HG03045 (cell line): ENCODE data around the gene RTTN.

Source experiments
- ATAC-seq: cut with Tn5 transposase; IDR thresholded peaks from one replicate; pipeline ENCODE4 v1.9.1; 2021; ENCODE audit warnings: mild to moderate bottlenecking, moderate library complexity; ENCODE audit not compliant: unreplicated experiment

RTTN gene

GRCh38 chr18:70200286-70200685, 5.2 kb downstream of the RTTN start:
- ATAC-seq = no peak

GRCh38 chr18:70197844-70198243, 7.6 kb downstream of the RTTN start:
- ATAC-seq = no peak

- ATAC-seq = no peak
These were observed 8.5 kb downstream of the RTTN start for GRCh38 chr18:70197026-70197425.

GRCh38 chr18:70195852-70196434, 9.5 kb downstream of the RTTN start:
- no peak for ATAC-seq

GRCh38 chr18:70195014-70195614, 10.4 kb downstream of the RTTN start:
- ATAC-seq = peak; percentile 44

- ATAC-seq = peak; percentile 76
These were observed 11.1 kb downstream of the RTTN start for GRCh38 chr18:70194227-70194890.

GRCh38 chr18:70190529-70190928, 15.0 kb downstream of the RTTN start:
- no peak for ATAC-seq

GRCh38 chr18:70188113-70188512, 17.4 kb downstream of the RTTN start:
- no peak for ATAC-seq

- ATAC-seq = no peak
These were observed 22.0 kb downstream of the RTTN start for GRCh38 chr18:70183441-70183840.

GRCh38 chr18:70182548-70182947, 22.9 kb downstream of the RTTN start:
- no peak for ATAC-seq

- ATAC-seq = no peak
These were observed 23.8 kb downstream of the RTTN start for GRCh38 chr18:70181725-70182124.

- ATAC-seq = no peak
These were observed 24.5 kb downstream of the RTTN start for GRCh38 chr18:70181015-70181414.

- ATAC-seq = no peak
These were observed 28.9 kb downstream of the RTTN start for GRCh38 chr18:70176537-70176936.

GRCh38 chr18:70175216-70175615, 30.3 kb downstream of the RTTN start:
- no peak for ATAC-seq

- no peak for ATAC-seq
These were observed 33.3 kb downstream of the RTTN start for GRCh38 chr18:70172225-70172624.

- ATAC-seq = no peak
These were observed 35.7 kb downstream of the RTTN start for GRCh38 chr18:70169747-70170146.

GRCh38 chr18:70166668-70167067, 38.8 kb downstream of the RTTN start:
- ATAC-seq = no peak

GRCh38 chr18:70165936-70166335, 39.6 kb downstream of the RTTN start:
- peak; percentile 84 for ATAC-seq

- ATAC-seq = no peak
These were observed 45.3 kb downstream of the RTTN start for GRCh38 chr18:70160073-70160678.

- ATAC-seq = peak; percentile 90
These were observed 46.3 kb downstream of the RTTN start for GRCh38 chr18:70158992-70159717.

- no peak for ATAC-seq
These were observed 48.6 kb downstream of the RTTN start for GRCh38 chr18:70156886-70157285.
